ENCODE results near the gene RAPGEF1.
"Not testable (repeated sequence)": the region's sequence is repeated elsewhere in the genome, so short reads cannot be mapped to it uniquely, and the experiment has no call there.

The RAPGEF1 gene

DNA sequence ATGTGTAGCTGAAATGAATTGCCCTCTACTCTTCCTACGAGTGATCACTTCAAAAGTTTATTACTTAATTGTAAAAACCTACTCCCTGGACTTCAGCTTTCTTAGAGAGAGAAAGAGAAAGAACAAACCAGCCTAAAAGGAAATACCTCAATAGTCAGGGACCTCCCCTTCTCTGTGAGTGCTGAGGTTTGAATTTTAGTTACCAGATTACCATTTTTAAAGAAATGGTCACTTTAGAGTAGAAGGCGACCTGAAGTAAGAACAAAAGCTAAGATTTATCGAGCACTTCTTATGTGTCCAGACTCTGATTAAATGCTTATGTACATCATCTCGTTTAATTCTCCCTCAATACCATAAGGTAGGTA, 11.3 kb downstream of the RAPGEF1 start:
- peak; percentile 52 for DNase-seq

DNA sequence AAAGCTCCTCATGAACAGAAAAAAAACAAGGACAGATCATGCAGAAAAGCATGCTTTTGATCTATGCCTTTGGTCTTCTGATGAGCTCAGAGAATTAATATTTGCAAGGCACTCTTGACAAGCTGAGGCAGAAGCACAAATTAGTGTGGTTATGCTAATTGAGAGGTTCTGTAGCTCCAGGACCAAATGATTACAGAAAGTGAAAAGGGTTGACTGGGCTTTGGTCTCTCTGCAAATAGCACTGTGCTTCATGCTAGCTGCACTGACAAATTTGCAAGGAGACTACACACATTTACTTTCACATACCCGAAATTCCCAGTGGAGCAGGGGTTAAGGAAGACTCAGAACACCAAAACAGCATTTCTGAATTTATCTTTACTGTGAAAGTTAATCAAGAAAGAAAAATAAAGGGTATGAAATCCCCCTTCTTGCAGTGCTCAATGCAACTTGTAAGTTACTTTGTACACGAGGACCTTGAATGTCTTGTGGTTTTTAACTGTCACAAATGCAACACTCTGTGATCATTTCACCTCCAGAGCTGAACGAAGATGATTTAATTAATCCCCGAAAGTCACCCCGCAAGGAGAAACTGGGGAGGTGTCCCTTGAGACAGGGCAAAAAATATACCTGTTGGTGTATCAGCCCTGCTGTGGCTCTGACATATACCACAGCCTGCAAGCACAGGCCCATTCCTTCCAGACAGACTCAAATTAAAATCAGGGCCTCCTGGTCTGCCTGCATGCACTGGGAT, 11.9 kb downstream of the RAPGEF1 start:
- no peak for DNase-seq

DNA sequence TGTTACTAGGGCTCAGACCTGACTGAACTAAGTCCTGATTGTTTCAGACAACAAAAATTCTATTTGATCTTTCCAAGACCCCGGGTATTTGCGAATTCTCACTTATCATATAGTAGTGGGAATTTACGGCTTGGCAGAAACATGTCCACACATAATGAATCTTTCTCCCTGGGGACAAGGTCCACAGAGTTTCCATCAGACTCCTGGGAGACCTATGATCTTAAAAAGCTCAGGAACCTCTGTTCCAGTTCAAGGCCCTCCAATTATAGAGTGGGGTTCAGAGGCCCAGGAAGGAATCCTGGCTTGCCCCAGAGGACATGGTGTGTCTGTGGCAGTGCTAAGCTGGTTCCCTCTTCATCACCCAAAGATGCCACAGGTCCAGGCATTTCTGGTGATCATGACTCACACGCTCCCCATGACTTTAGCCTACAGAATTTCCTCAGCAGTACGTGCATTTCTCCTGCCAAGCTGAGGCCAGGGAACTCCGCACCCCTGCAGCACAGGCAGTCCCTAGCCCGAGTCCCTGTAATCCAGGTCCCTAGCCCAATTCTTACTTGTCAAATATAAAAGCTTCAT, 12.6 kb downstream of the RAPGEF1 start:
- no peak for DNase-seq

DNA sequence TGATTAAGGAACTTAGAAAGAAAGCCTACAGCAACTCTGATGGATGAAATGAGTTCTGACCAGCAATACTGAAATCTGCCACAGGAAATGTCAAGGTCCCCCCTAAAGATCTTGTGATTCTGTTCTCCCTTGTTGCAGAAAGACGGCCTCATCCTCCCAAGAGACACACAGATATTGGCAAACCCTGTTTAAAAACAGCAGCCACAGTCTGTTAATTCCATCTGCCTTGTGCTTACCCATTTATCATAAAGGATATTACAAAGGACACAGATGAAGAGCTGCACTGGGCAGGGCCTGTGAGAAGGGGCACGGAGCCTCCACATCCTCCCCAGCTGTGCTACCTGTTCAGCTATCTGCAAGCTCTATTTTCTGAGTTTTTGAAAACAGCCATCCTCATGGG, 15.2 kb downstream of the RAPGEF1 start:
- DNase-seq: no peak

GRCh38 chr9:131723632-131724031, 16.2 kb downstream of the RAPGEF1 start:
- DNase-seq: no peak

DNA sequence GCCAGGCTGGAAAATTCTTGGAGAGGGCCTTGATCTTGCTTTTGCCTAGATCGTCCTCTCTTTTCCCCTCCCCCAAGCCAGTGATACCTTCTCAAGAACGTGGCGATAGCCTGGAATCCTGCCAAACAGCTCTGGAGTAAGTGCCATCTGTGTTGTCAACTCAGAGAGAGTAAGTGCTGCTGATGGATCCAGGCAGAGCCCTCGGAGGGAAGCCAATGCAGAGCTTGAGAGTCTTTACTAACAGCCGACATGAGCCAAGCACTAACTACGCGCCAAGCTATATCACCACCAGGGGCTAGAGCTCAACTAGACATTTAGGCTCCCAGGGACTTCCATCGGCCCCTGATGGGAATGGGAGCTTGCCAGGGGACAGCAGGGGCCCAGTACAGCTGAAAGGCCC, 17.6 kb downstream of the RAPGEF1 start:
- no peak for DNase-seq

DNA sequence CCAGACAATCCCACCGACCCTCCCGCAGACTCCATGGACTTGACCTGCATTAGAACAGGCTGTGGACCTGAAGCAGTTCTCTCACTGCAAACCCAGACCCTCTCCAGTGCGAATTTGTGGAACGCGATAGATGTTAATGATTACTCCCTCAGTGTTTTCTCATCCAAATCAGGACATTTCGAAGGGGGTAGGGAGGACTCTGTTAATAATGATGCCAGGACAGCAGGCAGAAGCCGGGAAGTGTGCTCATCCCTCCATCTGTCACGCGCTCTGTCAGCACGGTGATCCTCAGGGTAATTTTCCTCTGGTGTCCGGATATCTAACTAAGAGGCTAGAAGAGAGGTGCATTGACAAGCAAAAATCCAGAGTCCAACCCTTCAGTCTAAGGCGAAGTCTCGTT, 18.8 kb downstream of the RAPGEF1 start:
- no peak for DNase-seq

GRCh38 chr9:131720330-131720729, 19.5 kb downstream of the RAPGEF1 start:
- DNase-seq: peak; percentile 43

DNA sequence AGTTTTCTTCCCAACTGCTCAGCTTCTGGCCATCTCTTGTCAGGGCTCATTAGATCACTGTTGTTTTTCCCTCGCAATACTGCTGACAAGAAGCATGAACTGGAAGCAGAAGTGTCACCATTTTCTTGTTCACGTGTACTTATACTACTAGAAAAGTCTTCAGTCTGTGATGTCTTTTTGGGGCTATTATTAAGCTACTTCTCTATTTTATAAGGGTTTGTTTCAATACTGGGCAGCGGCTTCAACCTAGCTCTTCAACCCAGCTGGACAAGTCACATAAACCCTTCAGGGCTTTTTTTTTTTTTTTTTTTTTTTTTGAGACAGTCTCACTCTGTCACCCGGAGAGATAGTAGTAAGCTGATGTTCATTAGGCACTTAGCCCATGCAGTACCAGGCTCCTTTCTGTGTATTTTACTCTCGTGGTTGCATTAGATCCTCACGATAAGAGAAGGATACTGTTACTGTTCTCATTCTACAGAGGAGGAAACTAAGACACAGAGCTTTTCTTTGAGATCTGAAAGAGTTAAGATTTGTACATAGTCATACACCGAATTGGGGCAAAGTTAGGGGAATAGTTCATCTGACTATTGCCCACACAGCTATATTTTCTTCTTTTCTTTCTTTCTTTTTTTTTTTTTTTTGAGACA, 20.5 kb downstream of the RAPGEF1 start:
- peak; percentile 40 for DNase-seq

DNA sequence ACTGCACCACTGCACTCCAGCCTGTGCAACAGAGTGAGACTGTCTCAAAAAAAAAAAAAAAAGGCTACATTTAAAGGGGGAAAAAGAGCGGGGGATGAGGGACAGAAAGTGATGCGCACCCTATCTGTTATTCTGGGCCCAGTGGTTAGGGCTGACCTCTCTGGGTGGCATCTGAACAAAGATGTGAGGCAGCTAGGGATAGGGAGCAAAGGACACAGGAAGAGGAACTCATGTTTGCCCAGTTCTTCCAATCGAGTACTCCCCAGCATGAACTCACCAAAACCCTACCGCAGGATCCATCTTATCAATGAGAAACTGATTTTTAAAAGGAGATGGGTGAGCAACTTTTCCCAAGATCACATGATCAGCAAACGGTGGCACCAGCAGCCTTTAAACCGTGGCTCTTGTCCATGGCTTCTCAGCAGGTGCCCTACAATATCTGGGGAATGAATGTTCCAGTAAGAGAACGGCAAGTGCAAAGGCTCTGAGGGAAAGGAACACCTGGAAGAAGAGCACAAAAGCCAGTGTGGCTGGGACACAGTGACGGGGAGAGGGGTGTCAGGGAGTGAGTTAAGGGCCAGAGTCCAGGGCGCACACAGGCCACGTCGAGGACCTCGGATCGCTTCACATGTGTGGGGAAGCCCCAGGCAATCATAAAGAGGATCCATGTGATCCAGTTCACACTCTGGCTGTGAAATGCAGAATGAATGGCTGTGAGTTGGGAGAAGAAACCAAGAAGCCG, 22.0 kb downstream of the RAPGEF1 start:
- DNase-seq: no peak

DNA sequence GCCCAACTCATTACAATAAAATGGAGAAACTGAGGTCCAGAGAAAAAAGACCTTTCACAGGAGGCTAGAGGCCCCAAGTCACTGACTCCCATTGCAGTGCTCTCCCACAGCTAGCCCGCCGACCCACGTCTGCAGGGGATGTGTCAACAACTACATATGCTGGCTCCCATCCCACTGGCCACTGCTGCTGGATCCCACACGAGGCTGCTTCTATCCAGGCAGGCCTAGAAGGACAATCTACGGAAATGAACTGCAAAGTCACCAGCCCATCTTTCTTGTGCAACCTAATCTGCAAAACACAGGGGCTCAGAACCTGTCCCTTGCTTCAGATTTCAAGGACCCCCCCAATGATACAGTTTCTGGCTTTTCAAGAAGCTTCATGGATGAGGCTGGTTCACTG, 24.0 kb downstream of the RAPGEF1 start:
- no peak for DNase-seq

GRCh38 chr9:131714821-131715220, 25.1 kb downstream of the RAPGEF1 start:
- no peak for DNase-seq

DNA sequence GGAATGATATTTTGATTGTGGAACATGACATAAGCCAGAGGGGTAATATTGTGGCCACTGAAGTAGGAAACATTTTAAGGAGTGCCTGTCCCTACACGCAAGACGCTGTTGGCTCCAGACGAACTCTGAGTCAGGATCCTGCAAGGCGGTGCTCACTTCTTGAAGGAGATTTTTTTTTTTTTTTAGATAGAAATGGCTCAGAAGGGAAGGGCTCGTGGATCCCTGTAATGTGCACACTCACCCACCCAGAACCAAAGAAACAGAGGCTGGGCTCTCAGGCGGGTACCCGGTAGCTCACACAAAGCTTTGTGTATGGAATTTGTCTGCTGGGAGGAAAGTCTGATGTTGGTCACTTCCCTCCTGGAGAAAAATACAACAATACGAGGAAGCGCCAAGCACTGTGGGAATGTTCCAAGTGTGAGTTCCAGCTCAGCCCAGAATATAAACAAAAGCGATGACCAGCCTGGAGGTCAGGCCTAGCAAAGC, 25.7 kb downstream of the RAPGEF1 start:
- no peak for DNase-seq

DNA sequence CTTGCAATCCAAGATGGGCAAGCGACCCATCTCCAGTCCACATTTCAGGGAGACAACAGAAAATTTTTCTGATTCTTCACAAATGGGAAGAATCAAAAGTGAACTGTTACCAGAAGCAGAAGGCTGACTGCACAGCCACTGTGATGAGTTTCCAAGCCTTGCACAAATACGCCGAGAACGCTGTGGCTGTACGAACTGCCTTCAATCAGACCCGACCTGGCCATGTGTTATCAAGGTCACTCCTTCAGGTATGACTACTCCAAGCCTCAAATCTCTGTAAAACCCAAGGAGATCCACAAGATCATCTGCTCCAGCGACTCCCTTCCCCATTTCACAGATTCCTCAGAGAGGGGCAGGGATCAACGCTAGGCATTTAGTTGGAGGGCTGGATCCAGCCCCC, 26.9 kb downstream of the RAPGEF1 start:
- DNase-seq: no peak

DNA sequence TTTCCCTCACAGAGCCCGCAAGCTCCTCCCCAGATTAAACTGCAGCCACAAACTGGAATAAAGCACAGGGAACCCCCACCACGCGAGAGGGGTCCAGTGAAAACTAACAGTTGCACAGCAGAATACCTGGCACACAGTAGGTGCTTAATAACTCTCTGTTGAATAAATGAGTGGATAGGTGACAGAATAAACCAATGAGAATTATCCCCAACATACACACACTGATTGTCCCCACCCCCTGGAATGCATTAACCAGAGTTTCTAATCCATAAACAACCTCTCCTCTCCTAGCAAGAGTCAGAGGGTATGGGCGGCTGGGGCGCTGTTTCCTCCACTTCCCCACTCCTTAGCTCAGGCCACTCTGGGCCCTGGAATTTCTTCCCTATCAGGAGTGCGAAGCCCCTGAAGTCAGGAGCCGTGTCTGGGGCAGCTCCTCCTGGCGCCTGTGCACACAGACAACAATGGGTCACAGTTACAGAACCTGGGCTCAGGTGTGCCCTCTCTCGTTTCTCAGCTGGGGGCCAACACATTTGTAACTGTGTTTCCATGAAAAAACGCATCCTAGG, 27.6 kb downstream of the RAPGEF1 start:
- no peak for DNase-seq

DNA sequence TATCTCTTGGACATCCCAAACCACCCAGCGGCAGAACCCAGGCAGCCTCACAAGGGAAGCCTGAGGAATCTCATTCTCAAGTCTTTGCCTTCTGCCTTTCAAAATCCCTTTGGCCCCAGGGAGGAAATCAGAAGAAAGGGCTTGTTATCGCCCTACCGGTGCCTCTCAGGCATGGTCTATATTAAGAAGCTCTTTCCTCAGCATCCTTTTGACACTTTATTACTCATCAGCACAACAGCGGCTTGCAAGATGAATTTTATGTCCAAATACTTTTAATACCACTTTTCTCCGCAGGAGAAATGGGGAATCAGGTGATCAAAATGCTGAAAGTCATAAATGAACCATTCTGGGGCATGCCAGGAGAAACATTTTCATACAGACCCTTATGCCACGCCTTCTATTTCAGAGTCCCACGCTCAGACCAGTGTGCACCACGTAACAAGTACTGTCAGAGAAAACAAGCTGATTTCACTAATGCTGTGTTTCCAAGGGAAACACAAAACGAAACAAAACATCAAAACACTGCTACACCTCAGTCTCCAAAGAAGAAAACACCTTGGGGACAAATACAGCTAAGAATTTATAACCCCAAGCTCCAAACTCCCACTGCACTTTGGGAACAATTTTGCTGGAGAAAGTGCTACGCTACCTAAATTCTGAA, 30.0 kb downstream of the RAPGEF1 start:
- DNase-seq: peak; percentile 82

GRCh38 chr9:131709010-131709770, 30.7 kb downstream of the RAPGEF1 start:
- DNase-seq: not testable (repeated sequence)

DNA sequence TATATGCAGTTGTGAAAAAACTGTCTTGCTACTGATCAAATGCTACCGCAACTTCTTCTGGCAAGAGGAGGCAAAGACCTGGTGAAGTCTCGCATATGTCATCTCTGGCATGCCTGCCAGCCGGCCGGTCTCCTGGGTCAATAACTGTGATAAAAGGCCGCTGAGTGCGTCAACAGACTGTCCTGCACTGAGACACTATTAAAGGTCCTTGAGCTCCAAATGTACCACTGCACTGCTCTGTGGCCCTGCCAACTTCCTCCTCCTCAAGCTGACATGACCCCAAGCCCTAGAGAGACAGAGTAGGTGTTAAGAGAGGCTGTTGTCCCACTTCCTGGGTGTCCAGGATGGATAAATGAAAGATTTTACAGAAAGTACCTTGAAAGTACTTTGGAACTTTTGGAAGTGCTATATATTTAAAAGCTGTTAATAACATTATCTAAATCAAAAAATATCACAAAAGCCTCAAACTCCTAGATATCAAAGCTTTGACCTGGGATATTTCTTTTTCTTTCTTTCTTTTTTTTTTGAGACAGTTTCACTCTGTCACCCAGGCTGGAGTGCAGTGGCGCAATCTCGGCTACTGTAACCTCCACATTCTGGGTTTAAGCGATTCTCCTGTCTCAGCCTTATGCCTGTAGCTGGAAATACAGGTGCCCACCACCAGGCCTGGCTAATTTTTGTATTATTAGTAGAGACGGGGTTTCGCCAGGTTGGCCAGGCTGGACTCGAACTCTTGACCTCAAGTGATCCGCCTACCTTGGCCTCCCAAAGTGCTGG, 31.5 kb downstream of the RAPGEF1 start:
- peak; percentile 32 for DNase-seq

- DNase-seq: no peak
Observed at GRCh38 chr9:131707733-131708157, 32.1 kb downstream of the RAPGEF1 start.

GRCh38 chr9:131707050-131707449, 32.8 kb downstream of the RAPGEF1 start:
- DNase-seq: no peak

DNA sequence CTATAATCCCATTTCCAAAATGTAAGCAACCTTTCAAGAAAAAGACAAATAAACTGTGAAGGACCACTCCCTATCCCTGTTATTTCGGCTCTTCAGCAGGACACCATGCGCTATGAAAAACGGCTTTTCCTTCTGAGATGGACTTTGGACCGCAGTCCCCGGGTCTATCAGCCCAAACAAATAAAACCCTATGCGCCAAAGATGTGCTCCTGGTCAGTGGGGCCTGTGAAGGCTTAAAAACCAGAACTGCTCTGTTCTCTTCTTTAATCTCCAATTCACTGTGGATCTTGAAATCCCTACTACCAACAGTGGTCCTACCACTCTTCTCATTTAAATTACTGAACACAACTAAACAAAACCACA, 33.3 kb downstream of the RAPGEF1 start:
- no peak for DNase-seq
